GM12801 (cell line): ENCODE data around the gene RPL27A.

Source experiments
- CTCF ChIP-seq: IDR thresholded peaks from one replicate; pipeline ENCODE4 v1.5.1; 2011; ENCODE audit warnings: control low read depth; ENCODE audit not compliant: insufficient read length; ENCODE audit errors: extremely low read depth

The RPL27A gene

GRCh38 chr11:8732324-8732670, 49.7 kb downstream of the RPL27A start:
- TF ChIP-seq CTCF = no peak

- TF ChIP-seq CTCF = no peak
Measured at GRCh38 chr11:8732748-8733241, 50.2 kb downstream of the RPL27A start.

GRCh38 chr11:8733852-8734251, 51.3 kb downstream of the RPL27A start:
- no peak for TF ChIP-seq CTCF

GRCh38 chr11:8735094-8735493, 52.5 kb downstream of the RPL27A start:
- TF ChIP-seq CTCF = no peak

- no peak for TF ChIP-seq CTCF
Measured at GRCh38 chr11:8739309-8739793, 56.8 kb downstream of the RPL27A start.
